Measurements from ENCODE around the gene TRIP4.
"Not testable (repeated sequence)": the region's sequence is repeated elsewhere in the genome, so short reads cannot be mapped to it uniquely, and the experiment has no call there.

TRIP4 gene
- 13.4 to 65.8 (median 23.8) reads per million in 18 experiments for total RNA-seq

GRCh38 chr15:64387562-64388168, at the start of gene TRIP4:
Gene TRIP4, plus strand, starts transcription at chr15:64387836. Its CDS starts 28 bp downstream, at chr15:64387864.
- DNase-seq = peak; percentile 98 to 99

- no peak for DNase-seq
These were observed 47.3 kb upstream of the TRIP4 start for GRCh38 chr15:64340355-64340754.

- DNase-seq = no peak
These were observed 45.7 kb upstream of the TRIP4 start for GRCh38 chr15:64341961-64342360.

- no peak for DNase-seq
These were observed 44.4 kb upstream of the TRIP4 start for GRCh38 chr15:64343222-64343621.

GRCh38 chr15:64343841-64344240, 43.8 kb upstream of the TRIP4 start:
- DNase-seq = no peak

GRCh38 chr15:64344651-64345294, 42.9 kb upstream of the TRIP4 start:
- DNase-seq = no peak

- DNase-seq = not testable (repeated sequence)
These were observed 41.4 kb upstream of the TRIP4 start for GRCh38 chr15:64346242-64346641.

GRCh38 chr15:64348455-64348854, 39.2 kb upstream of the TRIP4 start:
- DNase-seq = no peak

- no peak for DNase-seq
These were observed 38.3 kb upstream of the TRIP4 start for GRCh38 chr15:64349375-64349774.

- no peak for DNase-seq
These were observed 36.4 kb upstream of the TRIP4 start for GRCh38 chr15:64351265-64351664.

GRCh38 chr15:64354688-64355344, 32.8 kb upstream of the TRIP4 start:
- DNase-seq = no peak

GRCh38 chr15:64355348-64355943, 32.2 kb upstream of the TRIP4 start:
- DNase-seq = peak; percentile 37 to 46

- peak; percentile 97 to 98 for DNase-seq
These were observed 31.5 kb upstream of the TRIP4 start, which contains the start of gene CSNK1G1 for GRCh38 chr15:64355944-64356709. Gene CSNK1G1, minus strand, starts transcription at chr15:64356173. Its CDS starts 55,674 bp downstream, at chr15:64300499.

GRCh38 chr15:64356710-64357040, 31.0 kb upstream of the TRIP4 start:
- DNase-seq = no peak

- no peak for DNase-seq
These were observed 26.4 kb upstream of the TRIP4 start for GRCh38 chr15:64361259-64361658.

GRCh38 chr15:64369078-64369607, 18.5 kb upstream of the TRIP4 start:
- no peak for DNase-seq

GRCh38 chr15:64371383-64371782, 16.3 kb upstream of the TRIP4 start:
- DNase-seq = not testable (repeated sequence)

GRCh38 chr15:64373360-64373759, 14.3 kb upstream of the TRIP4 start:
- DNase-seq = no peak

- DNase-seq = no peak
These were observed 8.2 kb upstream of the TRIP4 start for GRCh38 chr15:64379216-64379960.

GRCh38 chr15:64380130-64380870, 7.3 kb upstream of the TRIP4 start:
- not testable (repeated sequence) for DNase-seq

All from inflammatory macrophage (primary cell).